Measurements from ENCODE around the gene ATP1B1. TPM values are rescaled to one million over a fixed set of nuclear protein-coding genes. Genes with fewer than 3 reads are reported as not detected.

ATP1B1 gene
- total RNA-seq, 1 experiment from 2014 or later = 48.6 TPM

DNA sequence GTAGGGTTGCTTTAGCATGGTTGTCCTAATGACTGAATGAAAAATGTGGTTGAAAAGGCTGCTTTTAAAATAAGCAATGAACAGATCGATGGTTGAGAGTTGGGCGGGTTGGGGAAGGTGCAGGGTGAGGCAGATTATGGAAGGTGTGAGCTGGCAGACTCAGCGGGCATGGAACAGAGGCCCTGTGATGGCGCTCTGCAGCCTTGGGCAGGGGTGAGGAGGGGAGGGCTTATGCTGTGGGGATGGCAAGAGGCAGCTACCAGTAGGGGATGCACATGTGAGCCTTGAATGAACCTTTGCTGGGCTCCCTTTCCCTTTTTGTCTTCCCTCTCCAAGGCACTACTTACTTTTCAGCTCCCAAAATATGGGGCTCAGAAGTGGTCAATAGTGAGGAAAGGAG lies 30.9 kb downstream of the ATP1B1 start:
- Histone ChIP-seq H2AFZ (ENCODE audit: low read depth, low read length, poor library complexity, severe bottlenecking) (no peak overlapping the region), H3K9me3 (ENCODE audit: control insufficient read depth in 1 of 2, insufficient read depth in 1 of 2, low read depth in 1 of 2, low read length in 2 of 2) (no peaks in the 10 kb centered on the region), H3K4me1 (ENCODE audit: control insufficient read depth in 1 of 2, insufficient read depth in 2 of 2, low read length in 2 of 2) (peaks cover 0 to 12% of the 10 kb centered on the region in 2 experiments; a peak in 2 of 4 replicates), H3K27ac (ENCODE audit: low read depth, low read length) (no peak overlapping the region), H3K9me2 (ENCODE audit: insufficient read depth) (no peaks in the 10 kb centered on the region), H3K4me3 (replicated peaks in 1 of 2; ENCODE audit: low read depth in 1 of 2, low read length in 2 of 2) (no peak overlapping the region), H3K4me2 (ENCODE audit: low read length) (no peak overlapping the region), H3K79me2 (ENCODE audit: insufficient read depth, low read length) (no peaks in the 10 kb centered on the region), H3K27me3 (ENCODE audit: insufficient read depth, low read length) (no peaks in the 10 kb centered on the region), H3K36me3 (ENCODE audit: control insufficient read depth in 1 of 2, insufficient read depth in 2 of 2, low read length in 2 of 2) (0 out of 4 replicates have a peak, but pooled peaks cover 0 to 6% of the 10 kb centered on the region in 2 experiments), H3K9ac (ENCODE audit: low read length) (no peak overlapping the region), H4K20me1 (ENCODE audit: insufficient read depth) (no peaks in the 10 kb centered on the region)
- intact Hi-C loops (cut with micrococcal nuclease) = no loop called here
- ChIA-PET POLR2A (no interaction called here), RAD21 (ENCODE audit: low non-redundant PET in 1 of 2, low total read pairs in 2 of 2, uncharacterized antibody in 2 of 2, unreplicated experiment in 2 of 2) (interaction anchor here in 1 of 2 experiments (0.9 kb wide), 1 partner anchor 290 kb away, joined by 3 read pairs; no protein-coding TSS in a partner anchor), CTCF (no interaction called here)
- DNase-seq (ENCODE audit: low read depth, low spot score) (no peak), ATAC-seq (no peak)
- no peak for TF ChIP-seq FOSL1 (IDR thresholded peaks at IDR 0.05; ENCODE audit: low read depth)
- no peak for TF ChIP-seq ZFX (IDR thresholded peaks at IDR 0.05)
- no peak for TF ChIP-seq MAX (IDR thresholded peaks at IDR 0.05)
- TF ChIP-seq POLR2A (IDR thresholded peaks at IDR 0.05; ENCODE audit: borderline replicate concordance, extremely low read depth, insufficient read depth, insufficient read length) = no peak
- no peak for TF ChIP-seq TCF7L2 (IDR thresholded peaks at IDR 0.05; ENCODE audit: borderline replicate concordance, extremely low read depth, insufficient read depth, insufficient read length)
- TF ChIP-seq, protein P1, sequence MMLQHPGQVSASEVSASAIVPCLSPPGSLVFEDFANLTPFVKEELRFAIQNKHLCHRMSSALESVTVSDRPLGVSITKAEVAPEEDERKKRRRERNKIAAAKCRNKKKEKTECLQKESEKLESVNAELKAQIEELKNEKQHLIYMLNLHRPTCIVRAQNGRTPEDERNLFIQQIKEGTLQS (IDR thresholded peaks at IDR 0.05) = no peak
- no peak for TF ChIP-seq EGR1 (IDR thresholded peaks at IDR 0.05; ENCODE audit: low read depth)
- no peak for TF ChIP-seq POLR2AphosphoS5 (IDR thresholded peaks at IDR 0.05; ENCODE audit: low read depth, low read length)
- TF ChIP-seq JUND (IDR thresholded peaks at IDR 0.05) = no peak
- TF ChIP-seq, protein P2, sequence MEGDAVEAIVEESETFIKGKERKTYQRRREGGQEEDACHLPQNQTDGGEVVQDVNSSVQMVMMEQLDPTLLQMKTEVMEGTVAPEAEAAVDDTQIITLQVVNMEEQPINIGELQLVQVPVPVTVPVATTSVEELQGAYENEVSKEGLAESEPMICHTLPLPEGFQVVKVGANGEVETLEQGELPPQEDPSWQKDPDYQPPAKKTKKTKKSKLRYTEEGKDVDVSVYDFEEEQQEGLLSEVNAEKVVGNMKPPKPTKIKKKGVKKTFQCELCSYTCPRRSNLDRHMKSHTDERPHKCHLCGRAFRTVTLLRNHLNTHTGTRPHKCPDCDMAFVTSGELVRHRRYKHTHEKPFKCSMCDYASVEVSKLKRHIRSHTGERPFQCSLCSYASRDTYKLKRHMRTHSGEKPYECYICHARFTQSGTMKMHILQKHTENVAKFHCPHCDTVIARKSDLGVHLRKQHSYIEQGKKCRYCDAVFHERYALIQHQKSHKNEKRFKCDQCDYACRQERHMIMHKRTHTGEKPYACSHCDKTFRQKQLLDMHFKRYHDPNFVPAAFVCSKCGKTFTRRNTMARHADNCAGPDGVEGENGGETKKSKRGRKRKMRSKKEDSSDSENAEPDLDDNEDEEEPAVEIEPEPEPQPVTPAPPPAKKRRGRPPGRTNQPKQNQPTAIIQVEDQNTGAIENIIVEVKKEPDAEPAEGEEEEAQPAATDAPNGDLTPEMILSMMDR (IDR thresholded peaks at IDR 0.05 in 2 of 3, conservative IDR thresholded peaks at IDR 0.05 in 1 of 3; ENCODE audit: borderline replicate concordance in 1 of 3, insufficient read depth in 1 of 3, low read depth in 2 of 3, low read length in 2 of 3) = no peak
- TF ChIP-seq SP1 (IDR thresholded peaks at IDR 0.05; ENCODE audit: low read depth) = no peak
- TF ChIP-seq REST (IDR thresholded peaks at IDR 0.05; ENCODE audit: low read depth) = no peak
- TF ChIP-seq, protein P3, sequence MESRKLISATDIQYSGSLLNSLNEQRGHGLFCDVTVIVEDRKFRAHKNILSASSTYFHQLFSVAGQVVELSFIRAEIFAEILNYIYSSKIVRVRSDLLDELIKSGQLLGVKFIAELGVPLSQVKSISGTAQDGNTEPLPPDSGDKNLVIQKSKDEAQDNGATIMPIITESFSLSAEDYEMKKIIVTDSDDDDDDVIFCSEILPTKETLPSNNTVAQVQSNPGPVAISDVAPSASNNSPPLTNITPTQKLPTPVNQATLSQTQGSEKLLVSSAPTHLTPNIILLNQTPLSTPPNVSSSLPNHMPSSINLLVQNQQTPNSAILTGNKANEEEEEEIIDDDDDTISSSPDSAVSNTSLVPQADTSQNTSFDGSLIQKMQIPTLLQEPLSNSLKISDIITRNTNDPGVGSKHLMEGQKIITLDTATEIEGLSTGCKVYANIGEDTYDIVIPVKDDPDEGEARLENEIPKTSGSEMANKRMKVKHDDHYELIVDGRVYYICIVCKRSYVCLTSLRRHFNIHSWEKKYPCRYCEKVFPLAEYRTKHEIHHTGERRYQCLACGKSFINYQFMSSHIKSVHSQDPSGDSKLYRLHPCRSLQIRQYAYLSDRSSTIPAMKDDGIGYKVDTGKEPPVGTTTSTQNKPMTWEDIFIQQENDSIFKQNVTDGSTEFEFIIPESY (IDR thresholded peaks at IDR 0.05; ENCODE audit: extremely low read depth, insufficient replicate concordance, low read length) = no peak
- no peak for TF ChIP-seq RAD21 (IDR thresholded peaks at IDR 0.05; ENCODE audit: low read depth)
- no peak for TF ChIP-seq SIN3A (IDR thresholded peaks at IDR 0.05; ENCODE audit: low read depth)
- BruUV-seq (replicated peaks) = no TSS peak
